Endothelial cell (in vitro differentiated cells): ENCODE measurements around the gene INS. TPM values are rescaled to one million over a fixed set of nuclear protein-coding genes. Genes with fewer than 3 reads are reported as not detected.

Experiments
- DNase-seq: peaks from one replicate; pipeline ENCODE4 v3.0.0; 2021; ENCODE audit warnings: low spot score
- H3K27ac Mint-ChIP-seq: one replicate; pipeline ENCODE4 v1.8.0; 2021; ENCODE audit warnings: mixed read lengths, inconsistent platforms; ENCODE audit not compliant: unreplicated experiment
- H3K27me3 Mint-ChIP-seq: one replicate; pipeline ENCODE4 v1.8.0; 2021; ENCODE audit warnings: mild to moderate bottlenecking, moderate library complexity, mixed read lengths, inconsistent platforms; ENCODE audit not compliant: unreplicated experiment
- H3K36me3 Mint-ChIP-seq: one replicate; pipeline ENCODE4 v1.8.0; 2021; ENCODE audit warnings: mild to moderate bottlenecking, low read depth, mixed read lengths, inconsistent platforms; ENCODE audit not compliant: unreplicated experiment
- H3K4me1 Mint-ChIP-seq: one replicate; pipeline ENCODE4 v1.8.0; 2021; ENCODE audit warnings: mild to moderate bottlenecking, mixed read lengths, inconsistent platforms; ENCODE audit not compliant: unreplicated experiment
- H3K4me3 Mint-ChIP-seq: one replicate; pipeline ENCODE4 v1.8.0; 2021; ENCODE audit warnings: mild to moderate bottlenecking, mixed read lengths, inconsistent platforms; ENCODE audit not compliant: unreplicated experiment
- H3K9me3 Mint-ChIP-seq: one replicate; pipeline ENCODE4 v1.8.0; 2021; ENCODE audit warnings: mixed read lengths, inconsistent platforms; ENCODE audit not compliant: unreplicated experiment
- total RNA-seq: library from RNA; stranded (reverse); fragmentation: NEBNext Ultra II Directional; extraction: Animal tissue kit (Norgen Biotek cat#: 25700); gene quantifications from one replicate; pipeline ENCODE4 v1.2.1, GENCODE V29; 2021; ENCODE audit not compliant: unreplicated experiment
- TF ChIP-seq, protein P1 (sequence below): fragments of 200-600 bp; sonication (generic); IDR thresholded peaks from one replicate; pipeline ENCODE4 v1.5.0; 2021; ENCODE audit warnings: antibody characterized with exemption; ENCODE audit not compliant: unreplicated experiment

Gene INS
- total RNA-seq, 1 donor from 2014 or later, result not detected

DNA sequence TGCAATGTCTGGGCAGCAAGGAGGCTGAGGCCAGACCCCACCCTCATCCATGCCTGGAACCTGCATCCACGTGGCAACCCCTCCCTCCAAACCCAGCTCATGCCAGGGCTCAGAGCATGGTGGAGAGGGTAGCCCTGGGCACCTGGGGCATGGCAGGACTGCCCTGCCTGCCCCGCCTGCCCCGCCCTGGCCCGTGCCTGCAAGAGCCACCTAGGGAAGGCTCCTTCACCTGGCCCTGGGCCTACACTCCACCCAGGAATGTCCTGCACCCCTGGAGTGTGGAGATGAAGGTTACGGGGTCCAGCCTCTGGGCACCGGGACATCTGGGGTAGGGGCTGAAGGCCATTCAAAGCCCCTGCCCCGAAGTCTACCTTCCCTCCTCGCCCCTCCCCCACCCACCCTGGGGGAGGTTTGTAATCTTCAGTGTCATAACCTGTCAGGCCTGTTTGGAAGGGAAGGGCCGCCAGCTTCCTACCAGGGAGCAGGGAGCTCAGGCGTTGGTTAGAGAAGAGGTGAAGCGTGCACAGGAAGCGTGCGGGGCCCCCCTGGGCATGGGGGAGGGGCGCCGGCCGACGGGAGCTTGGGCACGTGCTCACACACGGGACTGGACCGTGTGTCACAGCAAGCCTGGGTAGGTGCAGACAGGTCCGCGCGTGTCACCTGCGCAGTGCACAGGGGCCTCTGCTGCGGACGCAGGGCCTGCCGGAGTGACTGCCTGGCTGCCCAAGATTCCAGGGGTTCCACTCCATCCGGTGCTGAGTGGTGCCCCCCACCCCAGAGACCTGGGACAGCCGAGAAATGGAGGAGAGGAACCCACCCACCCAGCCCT, 41.3 kb upstream of the INS start:
- TF ChIP-seq, protein P1, sequence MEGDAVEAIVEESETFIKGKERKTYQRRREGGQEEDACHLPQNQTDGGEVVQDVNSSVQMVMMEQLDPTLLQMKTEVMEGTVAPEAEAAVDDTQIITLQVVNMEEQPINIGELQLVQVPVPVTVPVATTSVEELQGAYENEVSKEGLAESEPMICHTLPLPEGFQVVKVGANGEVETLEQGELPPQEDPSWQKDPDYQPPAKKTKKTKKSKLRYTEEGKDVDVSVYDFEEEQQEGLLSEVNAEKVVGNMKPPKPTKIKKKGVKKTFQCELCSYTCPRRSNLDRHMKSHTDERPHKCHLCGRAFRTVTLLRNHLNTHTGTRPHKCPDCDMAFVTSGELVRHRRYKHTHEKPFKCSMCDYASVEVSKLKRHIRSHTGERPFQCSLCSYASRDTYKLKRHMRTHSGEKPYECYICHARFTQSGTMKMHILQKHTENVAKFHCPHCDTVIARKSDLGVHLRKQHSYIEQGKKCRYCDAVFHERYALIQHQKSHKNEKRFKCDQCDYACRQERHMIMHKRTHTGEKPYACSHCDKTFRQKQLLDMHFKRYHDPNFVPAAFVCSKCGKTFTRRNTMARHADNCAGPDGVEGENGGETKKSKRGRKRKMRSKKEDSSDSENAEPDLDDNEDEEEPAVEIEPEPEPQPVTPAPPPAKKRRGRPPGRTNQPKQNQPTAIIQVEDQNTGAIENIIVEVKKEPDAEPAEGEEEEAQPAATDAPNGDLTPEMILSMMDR, result no peak
- no peak overlapping the region for H3K4me3 Mint-ChIP-seq
- no peak for DNase-seq
- H3K9me3 Mint-ChIP-seq, result no peaks in the 10 kb centered on the region
- peaks cover 8% of the 10 kb centered on the region for H3K27me3 Mint-ChIP-seq
- no peak overlapping the region for H3K27ac Mint-ChIP-seq
- peaks cover 6% of the 10 kb centered on the region for H3K4me1 Mint-ChIP-seq
- H3K36me3 Mint-ChIP-seq, result no peaks in the 10 kb centered on the region

DNA sequence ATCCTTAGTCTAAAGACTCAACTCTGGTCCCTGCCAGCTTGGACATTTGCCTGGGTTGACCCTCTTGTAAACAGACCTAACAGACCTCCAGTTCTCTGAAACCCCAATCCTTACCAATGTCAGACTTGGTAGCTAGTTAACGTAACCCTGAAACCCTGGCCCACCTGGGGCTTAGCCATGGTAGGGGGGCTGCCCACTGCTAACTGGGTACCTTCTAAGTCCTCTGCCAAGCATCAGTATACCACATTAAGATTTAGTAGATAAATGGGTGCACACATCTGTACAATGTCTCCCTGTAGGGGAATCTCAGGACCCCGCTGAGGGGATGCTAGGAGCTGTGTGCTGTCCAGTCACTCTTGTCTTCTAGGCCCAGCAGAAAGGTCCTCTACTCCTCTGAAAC, 40.5 kb upstream of the INS start:
- Mint-ChIP-seq H3K27me3 (peaks cover 8% of the 10 kb centered on the region), H3K4me3 (no peak overlapping the region), H3K27ac (no peak overlapping the region), H3K9me3 (no peaks in the 10 kb centered on the region), H3K4me1 (peaks cover 6% of the 10 kb centered on the region), H3K36me3 (no peaks in the 10 kb centered on the region)
- TF ChIP-seq, protein P1, result no peak
- no peak for DNase-seq

DNA sequence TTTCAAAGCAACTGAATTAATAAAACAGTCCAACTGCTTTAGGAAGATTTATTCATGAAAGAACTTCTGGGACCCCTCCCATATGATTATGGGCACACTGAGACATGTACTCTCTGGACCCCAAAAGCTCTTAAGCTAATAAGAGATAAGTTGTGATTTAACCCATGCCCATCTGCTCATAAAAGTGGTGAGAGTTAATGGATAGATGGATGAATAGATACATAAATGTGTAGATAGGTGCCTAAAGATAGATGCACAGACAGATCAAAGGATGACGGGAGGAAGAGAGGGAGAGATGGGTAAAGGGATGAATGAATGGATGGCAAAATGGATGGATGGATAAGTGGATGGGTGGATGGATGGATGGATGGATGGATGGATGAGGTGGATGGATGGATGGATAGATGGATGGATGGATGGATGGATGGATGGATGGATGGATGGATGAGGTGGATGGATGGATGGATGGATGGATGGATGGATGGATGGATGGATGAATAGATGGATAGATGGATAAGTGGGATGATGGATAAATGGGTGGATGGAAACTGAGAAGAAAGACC, 40.0 kb upstream of the INS start:
- Mint-ChIP-seq H3K27ac (no peak overlapping the region), H3K9me3 (no peaks in the 10 kb centered on the region), H3K4me3 (peak overlapping the region; percentile 60), H3K27me3 (peaks cover 12% of the 10 kb centered on the region), H3K36me3 (peaks cover 5% of the 10 kb centered on the region), H3K4me1 (peaks cover 2% of the 10 kb centered on the region)
- DNase-seq, result no peak
- TF ChIP-seq, protein P1, result no peak

DNA sequence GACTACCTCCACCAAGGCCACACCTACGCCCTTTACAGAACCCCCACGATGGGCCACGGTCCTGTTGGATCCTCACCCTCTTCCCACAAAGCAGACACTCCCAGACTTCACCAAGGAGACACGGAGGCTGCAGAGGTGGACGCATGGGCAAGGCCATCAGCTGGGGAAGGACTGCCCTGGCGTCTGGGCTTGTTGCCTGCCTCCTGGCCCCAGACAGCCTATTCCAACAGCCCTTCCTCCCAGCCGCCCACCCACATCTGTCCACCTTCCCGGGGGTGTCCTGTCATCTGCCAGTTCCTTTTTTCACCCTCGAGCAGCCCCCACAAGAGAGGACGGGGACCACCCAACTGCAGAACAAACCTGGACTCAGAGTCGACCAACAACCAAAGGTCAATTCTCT, 39.5 kb upstream of the INS start:
- no peak overlapping the region for H3K27ac Mint-ChIP-seq
- H3K27me3 Mint-ChIP-seq, result peaks cover 14% of the 10 kb centered on the region
- no peak for DNase-seq
- H3K36me3 Mint-ChIP-seq, result peaks cover 5% of the 10 kb centered on the region
- TF ChIP-seq, protein P1, result no peak
- peaks cover 2% of the 10 kb centered on the region for H3K4me1 Mint-ChIP-seq
- H3K4me3 Mint-ChIP-seq, result peak overlapping the region; percentile 60
- H3K9me3 Mint-ChIP-seq, result no peaks in the 10 kb centered on the region
